ENCODE data around the gene METTL26.

- TF ChIP-seq CTCF (IDR thresholded peaks at IDR 0.05) (no peak), EP300 (IDR thresholded peaks at IDR 0.05) (no peak), POLR2A (IDR thresholded peaks at IDR 0.05) (no peak), POLR2AphosphoS5 (IDR thresholded peaks at IDR 0.05) (no peak)
These were observed 3.4 kb downstream of the METTL26 start for GRCh38 chr16:632486-633335.
